ENCODE measurements around the gene CASQ1.

DNA sequence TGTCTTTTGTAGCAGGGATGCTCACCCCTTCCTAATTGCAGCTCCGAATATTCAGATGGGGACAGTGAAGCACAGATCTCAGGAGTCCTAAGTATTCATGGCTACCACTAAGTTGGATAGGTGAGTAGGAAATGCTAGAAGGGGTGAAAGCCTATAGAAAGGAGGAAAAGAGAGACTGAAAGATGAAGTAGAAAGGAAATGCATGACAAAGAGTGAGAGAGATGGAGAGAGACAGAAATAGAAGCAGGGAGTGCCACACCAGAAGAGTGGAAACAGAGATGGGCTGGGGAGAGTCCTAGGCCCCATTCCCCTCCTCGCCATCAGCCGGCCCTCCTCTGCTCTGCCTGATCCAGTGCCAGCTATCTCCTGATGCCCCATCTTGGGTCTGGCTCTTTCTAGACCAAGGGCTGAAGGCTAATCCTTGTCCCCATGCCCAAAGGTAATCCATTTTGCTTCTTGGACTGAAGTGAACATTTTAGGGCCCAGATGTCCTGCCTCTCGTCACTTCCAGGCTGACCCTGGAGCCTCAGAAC lies 16.8 kb downstream of the CASQ1 start:
- TF ChIP-seq POLR2A (IDR thresholded peaks at IDR 0.05; ENCODE audit: extremely low read depth, insufficient read length) (no peak), CTCF (IDR thresholded peaks at IDR 0.05; ENCODE audit: low read depth, low read length) (no peak)
